Stimulated activated memory B cell treated with anti-CD40 and anti-IgM and Interleukin-4, amounts not matched to agents 10 μg/mL and 1 μg/mL and 100 μg/mL, for 72 hours (primary cell): ENCODE measurements around the gene PRR30.

Experiments
- ATAC-seq: fragments of 150-1000 bp; cut with Tn5 transposase; 2 replicates; pipeline ENCODE4 v1.10.0; 2021
- H3K27ac Mint-ChIP-seq: one replicate; pipeline ENCODE4 v1.8.0; 2022; ENCODE audit warnings: mild to moderate bottlenecking, mixed read lengths
- H3K27me3 Mint-ChIP-seq: one replicate; pipeline ENCODE4 v1.8.0; 2022; ENCODE audit warnings: mixed read lengths
- H3K36me3 Mint-ChIP-seq: one replicate; pipeline ENCODE4 v1.8.0; 2022; ENCODE audit warnings: mixed read lengths
- H3K4me1 Mint-ChIP-seq: one replicate; pipeline ENCODE4 v1.8.0; 2022; ENCODE audit warnings: mixed read lengths
- H3K4me3 Mint-ChIP-seq: one replicate; pipeline ENCODE4 v1.8.0; 2022; ENCODE audit warnings: mild to moderate bottlenecking, moderate library complexity, mixed read lengths
- H3K9me3 Mint-ChIP-seq: one replicate; pipeline ENCODE4 v1.8.0; 2022; ENCODE audit warnings: mixed read lengths

The PRR30 gene

GRCh38 chr2:27138111-27138510 lies 1.1 kb downstream of the PRR30 start:
- Mint-ChIP-seq H3K27ac (no peak overlapping the region), H3K9me3 (peaks cover 2% of the 10 kb centered on the region), H3K4me1 (peaks cover 7% of the 10 kb centered on the region), H3K36me3 (peaks cover 3% of the 10 kb centered on the region), H3K27me3 (peaks cover 5% of the 10 kb centered on the region), H3K4me3 (no peak overlapping the region)
- ATAC-seq = no peak

DNA sequence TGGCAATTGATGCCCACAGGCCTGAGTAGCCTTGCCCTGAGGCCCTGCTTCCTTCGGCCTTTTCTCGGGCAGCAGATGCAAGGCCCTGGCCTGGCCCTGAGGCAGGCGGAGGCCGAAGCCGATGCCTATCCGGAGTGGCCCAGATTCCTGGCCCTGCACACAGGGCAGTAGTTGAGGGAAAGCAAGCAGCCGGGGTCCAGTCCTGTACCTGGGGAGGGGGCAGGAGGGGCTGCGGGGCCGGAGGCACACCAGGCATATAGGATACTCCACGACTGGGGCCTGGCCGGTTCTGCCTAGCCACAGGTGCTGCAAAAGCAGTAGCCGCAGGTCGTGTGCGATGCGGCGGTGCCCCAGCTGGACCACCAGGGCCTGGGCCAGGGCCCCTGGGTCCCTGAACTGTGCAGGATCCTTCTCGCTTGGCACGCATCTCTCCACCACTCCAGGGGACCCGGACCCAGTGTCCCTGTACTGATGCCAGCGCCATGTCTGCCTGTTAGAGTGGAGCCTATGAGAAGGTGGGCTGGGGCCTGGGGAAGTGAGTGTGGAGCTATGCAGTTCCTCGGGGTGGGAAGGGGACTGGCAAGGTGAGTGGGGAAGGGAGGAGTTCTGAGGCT lies 1.8 kb downstream of the PRR30 start:
- Mint-ChIP-seq H3K27ac (no peak overlapping the region), H3K9me3 (no peaks in the 10 kb centered on the region), H3K4me3 (no peak overlapping the region), H3K4me1 (peaks cover 13% of the 10 kb centered on the region), H3K36me3 (peaks cover 10% of the 10 kb centered on the region), H3K27me3 (no peaks in the 10 kb centered on the region)
- no peak for ATAC-seq

DNA sequence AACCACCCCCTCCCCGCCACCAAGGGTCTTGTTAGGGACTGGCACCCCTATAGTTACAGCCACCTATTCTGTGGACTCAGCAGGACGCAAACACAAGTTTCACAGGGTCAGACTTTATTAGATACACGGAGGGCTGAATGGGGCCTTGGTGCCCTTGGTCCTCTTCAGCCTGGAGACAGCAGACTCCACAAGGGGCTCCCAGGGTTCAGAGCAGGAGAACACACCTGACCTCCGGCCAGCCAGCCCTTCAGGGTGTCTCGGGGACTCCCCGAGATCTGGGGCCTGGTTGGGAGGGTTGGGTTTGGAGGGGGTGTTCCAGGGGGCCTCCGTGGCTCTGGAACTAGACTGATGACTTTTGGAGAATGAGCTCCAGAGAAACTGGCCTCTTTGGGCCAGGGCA lies 2.5 kb downstream of the PRR30 start:
- Mint-ChIP-seq H3K4me3 (no peak overlapping the region), H3K27ac (no peak overlapping the region)

GRCh38 chr2:27135478-27135955 lies 3.7 kb downstream of the PRR30 start:
- H3K27ac Mint-ChIP-seq = peak overlapping the region; percentile 87
- no peak for ATAC-seq
- peaks cover 25% of the 10 kb centered on the region for H3K36me3 Mint-ChIP-seq
- no peaks in the 10 kb centered on the region for H3K9me3 Mint-ChIP-seq
- peaks cover 13% of the 10 kb centered on the region for H3K4me1 Mint-ChIP-seq
- no peaks in the 10 kb centered on the region for H3K27me3 Mint-ChIP-seq
- H3K4me3 Mint-ChIP-seq = peak overlapping the region; percentile 89

More for the DNA sequence above, 2.5 kb downstream of the PRR30 start:
- no peaks in the 10 kb centered on the region for H3K27me3 Mint-ChIP-seq
- H3K9me3 Mint-ChIP-seq = no peaks in the 10 kb centered on the region
- peaks cover 13% of the 10 kb centered on the region for H3K36me3 Mint-ChIP-seq
- H3K4me1 Mint-ChIP-seq = peaks cover 13% of the 10 kb centered on the region
- no peak for ATAC-seq

- no peak for ATAC-seq
Measured at GRCh38 chr2:27134781-27135477, 4.3 kb downstream of the PRR30 start.

GRCh38 chr2:27133905-27134780 lies 5.1 kb downstream of the PRR30 start, which contains the start of gene PREB:
PREB (minus strand) TSS chr2:27134636; CDS start chr2:27134421, 215 bp downstream.
- H3K4me3 Mint-ChIP-seq = peak within 1 kb of the TSS; percentile 89
- no peaks in the 10 kb centered on the region for H3K27me3 Mint-ChIP-seq
- H3K4me1 Mint-ChIP-seq = peaks cover 18% of the 10 kb centered on the region
- H3K27ac Mint-ChIP-seq = peak within 1 kb of the TSS; percentile 87
- H3K36me3 Mint-ChIP-seq = peaks cover 38% of the 10 kb centered on the region
- ATAC-seq = peak; percentile 96
- H3K9me3 Mint-ChIP-seq = no peaks in the 10 kb centered on the region

More at GRCh38 chr2:27134781-27135477, 4.3 kb downstream of the PRR30 start:
- Mint-ChIP-seq H3K4me1 (peaks cover 13% of the 10 kb centered on the region), H3K36me3 (peaks cover 31% of the 10 kb centered on the region), H3K9me3 (no peaks in the 10 kb centered on the region), H3K27me3 (no peaks in the 10 kb centered on the region), H3K4me3 (peak overlapping the region; percentile 89), H3K27ac (peak overlapping the region; percentile 87)

DNA sequence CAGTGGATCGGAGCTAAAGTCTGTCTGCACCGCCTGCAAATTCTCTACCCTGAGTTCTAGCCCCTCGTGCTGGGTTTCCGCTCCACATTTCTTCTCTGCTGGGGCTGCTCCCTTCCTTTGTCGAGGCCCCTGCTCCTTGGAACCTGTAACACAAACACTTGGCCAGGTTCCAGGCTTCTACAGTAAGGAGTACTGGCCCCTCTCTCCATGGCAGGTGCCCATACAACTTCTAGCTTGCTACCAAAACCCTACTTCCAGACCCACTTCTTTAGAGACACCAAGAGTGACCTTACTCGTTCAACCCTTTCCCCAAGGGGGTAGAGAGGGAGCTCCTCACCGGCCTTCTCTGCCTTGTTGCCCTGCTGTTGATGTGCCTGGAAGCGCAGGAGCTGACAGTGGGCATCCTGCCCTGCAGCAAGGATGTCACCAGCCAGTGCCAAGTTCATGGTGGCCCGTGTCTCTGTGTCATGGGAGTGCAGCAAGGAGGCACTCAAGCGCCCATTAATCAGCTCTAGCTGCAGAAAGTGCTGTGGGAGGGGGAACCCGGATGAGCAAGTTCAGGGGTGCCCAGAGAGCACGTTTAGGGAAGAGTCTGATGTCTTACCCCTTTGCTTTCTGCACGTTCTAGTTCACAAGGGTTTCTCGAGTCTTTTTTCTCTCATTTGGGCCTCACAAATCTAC lies 5.9 kb downstream of the PRR30 start:
- no peaks in the 10 kb centered on the region for H3K27me3 Mint-ChIP-seq
- H3K36me3 Mint-ChIP-seq = peaks cover 39% of the 10 kb centered on the region
- peaks cover 20% of the 10 kb centered on the region for H3K4me1 Mint-ChIP-seq
- no peak for ATAC-seq
- H3K27ac Mint-ChIP-seq = peak overlapping the region; percentile 87
- H3K4me3 Mint-ChIP-seq = peak overlapping the region; percentile 89
- no peaks in the 10 kb centered on the region for H3K9me3 Mint-ChIP-seq

DNA sequence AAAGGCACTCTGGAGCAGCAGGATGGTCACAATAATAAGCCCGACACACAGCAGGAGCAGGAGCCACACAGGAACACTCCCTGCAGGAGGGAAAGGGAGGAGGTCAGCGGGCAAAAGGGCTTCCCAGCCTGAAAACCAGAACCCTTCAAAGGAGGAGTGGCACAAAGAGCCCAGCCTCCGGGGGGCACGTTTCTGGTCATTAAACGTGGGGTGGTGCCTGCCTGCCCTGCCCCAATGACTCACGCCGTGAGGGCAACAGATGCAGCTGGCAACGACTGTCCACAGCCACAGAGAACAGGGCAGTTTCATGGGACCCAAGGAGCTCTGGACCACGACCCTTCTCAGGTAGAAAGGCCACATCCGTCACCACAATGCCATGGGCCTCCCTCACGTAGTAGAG lies 7.8 kb downstream of the PRR30 start:
- Mint-ChIP-seq H3K4me1 (peaks cover 20% of the 10 kb centered on the region), H3K27me3 (no peaks in the 10 kb centered on the region), H3K27ac (no peak overlapping the region), H3K9me3 (no peaks in the 10 kb centered on the region), H3K36me3 (peaks cover 39% of the 10 kb centered on the region), H3K4me3 (no peak overlapping the region)
- no peak for ATAC-seq

DNA sequence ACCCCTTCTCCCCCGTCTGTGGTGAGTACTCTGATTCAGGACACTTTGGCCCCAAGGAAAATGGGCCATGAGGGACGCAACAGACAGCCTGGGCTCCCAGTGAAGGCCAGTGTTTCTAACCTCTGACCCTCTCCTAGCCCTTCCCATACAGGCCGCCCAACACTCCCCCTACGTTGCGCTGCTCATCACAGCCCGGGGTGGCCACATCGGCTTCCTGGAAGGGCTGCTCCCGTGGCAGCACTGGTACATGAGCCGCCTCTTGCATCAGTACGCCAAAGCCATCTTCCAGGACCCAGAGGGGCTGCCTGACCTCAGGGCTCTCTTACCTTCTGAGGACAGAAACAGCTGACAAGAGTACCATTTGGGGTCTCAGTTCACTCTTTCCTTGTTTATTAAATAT lies 8.8 kb downstream of the PRR30 start:
- no peak overlapping the region for H3K4me3 Mint-ChIP-seq
- no peak overlapping the region for H3K27ac Mint-ChIP-seq
- peaks cover 20% of the 10 kb centered on the region for H3K4me1 Mint-ChIP-seq
- peaks cover 39% of the 10 kb centered on the region for H3K36me3 Mint-ChIP-seq
- ATAC-seq = no peak
- no peaks in the 10 kb centered on the region for H3K9me3 Mint-ChIP-seq
- no peaks in the 10 kb centered on the region for H3K27me3 Mint-ChIP-seq

GRCh38 chr2:27128668-27129571 lies 10.3 kb downstream of the PRR30 start:
- Mint-ChIP-seq H3K27me3 (no peaks in the 10 kb centered on the region), H3K4me3 (no peak overlapping the region), H3K36me3 (peaks cover 39% of the 10 kb centered on the region), H3K9me3 (no peaks in the 10 kb centered on the region), H3K27ac (no peak overlapping the region), H3K4me1 (peaks cover 23% of the 10 kb centered on the region)
- no peak for ATAC-seq

DNA sequence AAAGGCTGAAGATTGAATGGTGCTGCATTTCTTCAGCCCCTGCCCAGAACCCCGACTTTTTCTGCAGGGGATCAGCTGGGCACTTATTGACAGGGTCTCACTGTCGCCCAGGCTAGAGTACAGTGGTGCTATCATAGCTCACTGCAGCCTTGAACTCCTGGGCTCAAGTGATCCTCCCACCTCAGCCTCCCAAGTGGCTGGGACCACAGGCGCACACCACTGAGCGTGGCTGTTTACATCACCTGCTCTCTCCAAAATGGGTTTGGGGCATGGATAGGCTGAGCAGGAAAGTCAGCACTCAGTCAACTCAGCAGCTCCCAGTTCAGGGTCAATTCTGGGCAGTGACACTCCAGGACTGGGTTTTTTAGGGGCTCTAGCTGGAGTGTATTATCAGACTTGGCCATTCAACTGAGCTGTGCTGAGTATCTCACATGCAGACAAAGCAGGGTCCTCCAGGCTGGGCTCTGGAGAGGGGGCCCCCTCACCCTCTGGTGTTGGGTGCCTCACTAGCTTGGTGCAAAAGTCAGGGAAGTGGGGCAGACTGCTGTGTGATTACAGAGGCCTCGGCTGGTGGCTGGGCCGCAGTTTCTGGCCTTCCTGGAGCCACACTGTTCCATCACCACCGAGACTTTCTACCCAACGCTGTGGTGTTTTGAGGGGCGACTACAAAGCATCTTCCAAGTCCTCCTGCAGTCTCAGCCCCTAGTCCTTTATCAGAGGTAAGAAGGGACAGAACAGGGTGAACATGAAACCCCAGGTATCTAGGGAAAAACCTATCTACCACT lies 11.1 kb downstream of the PRR30 start:
- Mint-ChIP-seq H3K36me3 (peaks cover 35% of the 10 kb centered on the region), H3K4me3 (no peak overlapping the region), H3K9me3 (no peaks in the 10 kb centered on the region), H3K27me3 (no peaks in the 10 kb centered on the region), H3K27ac (no peak overlapping the region), H3K4me1 (peaks cover 23% of the 10 kb centered on the region)
- no peak for ATAC-seq

GRCh38 chr2:27126252-27126710 lies 12.9 kb downstream of the PRR30 start:
- no peak overlapping the region for H3K4me3 Mint-ChIP-seq

DNA sequence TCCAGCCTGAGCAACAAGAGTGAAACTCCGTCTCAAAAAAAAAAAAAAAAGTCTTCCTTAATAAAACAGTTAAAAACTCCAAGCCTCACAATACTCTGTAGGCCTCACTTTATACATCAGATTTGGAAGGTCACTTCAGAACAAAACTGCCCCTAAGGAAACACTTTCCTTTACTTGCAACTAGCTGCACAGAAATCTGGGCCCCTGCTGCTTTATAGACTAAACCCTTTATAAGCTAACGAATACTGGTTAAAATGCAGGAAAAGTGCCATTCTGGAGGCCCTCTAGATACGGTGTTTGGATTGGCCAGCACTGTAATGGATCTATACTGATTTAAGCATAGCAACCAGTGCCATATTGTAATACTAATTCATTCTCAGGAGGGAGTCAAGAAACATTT lies 14.1 kb downstream of the PRR30 start:
- Mint-ChIP-seq H3K4me3 (no peak overlapping the region), H3K36me3 (peaks cover 9% of the 10 kb centered on the region), H3K27me3 (peaks cover 5% of the 10 kb centered on the region), H3K4me1 (peaks cover 21% of the 10 kb centered on the region), H3K9me3 (no peaks in the 10 kb centered on the region), H3K27ac (no peak overlapping the region)
- no peak for ATAC-seq

More at GRCh38 chr2:27126252-27126710, 12.9 kb downstream of the PRR30 start:
- Mint-ChIP-seq H3K27me3 (no peaks in the 10 kb centered on the region), H3K4me1 (peaks cover 21% of the 10 kb centered on the region), H3K9me3 (no peaks in the 10 kb centered on the region), H3K36me3 (peaks cover 21% of the 10 kb centered on the region), H3K27ac (no peak overlapping the region)
- no peak for ATAC-seq
